Thoracic aorta (tissue), 2 donors: Measurements from ENCODE around the gene RNF212. TPM values are rescaled to one million over a fixed set of nuclear protein-coding genes. Genes with fewer than 3 reads are reported as not detected.

Source experiments
- ATAC-seq: fragments of 150-250 bp; one replicate; pipeline ENCODE4 v1.8.0; 2017; ENCODE audit warnings: low read depth; ENCODE audit not compliant: insufficient number of reproducible peaks, low FRiP score
- DNase-seq: peaks from one replicate; pipeline ENCODE4 v3.0.0-alpha.2; 2020; ENCODE audit warnings: low spot score
- H3K27ac ChIP-seq, 2 donors: fragments of 200-600 bp; sonication (generic); 1 replicate in 1 of 2; 2 replicates in 1 of 2; pipeline ENCODE4 v1.5.1; 2016; ENCODE audit warnings: mild to moderate bottlenecking in 2 of 2, moderate library complexity in 2 of 2
- H3K27me3 ChIP-seq: fragments of 200-600 bp; sonication (generic); replicated peaks from 2 replicates; pipeline ENCODE4 v1.6.0; 2016; ENCODE audit warnings: mild to moderate bottlenecking; ENCODE audit not compliant: insufficient read depth
- H3K36me3 ChIP-seq: fragments of 200-600 bp; sonication (generic); one replicate; pipeline ENCODE4 v1.5.1; 2016
- H3K4me1 ChIP-seq, 2 donors: fragments of 200-600 bp; sonication (generic); 1 replicate in 1 of 2; 2 replicates in 1 of 2; pipeline versions ENCODE4 v1.5.1 to v1.6.0; 2016; ENCODE audit warnings: low read depth in 2 of 2, mild to moderate bottlenecking in 1 of 2; ENCODE audit not compliant: control insufficient read depth in 1 of 2
- H3K4me3 ChIP-seq: fragments of 200-600 bp; sonication (generic); 2 replicates; pipeline ENCODE4 v1.5.1; 2016; ENCODE audit warnings: mild to moderate bottlenecking
- H3K9me3 ChIP-seq: fragments of 200-600 bp; sonication (generic); 2 replicates; pipeline ENCODE4 v1.5.1; 2016
- total RNA-seq, 2 donors: library from RNA; depleted of rRNA; stranded (reverse); fragments of >200 nt; gene quantifications; one replicate each; pipeline versions ENCODE4 v1.1.0 to v1.2.3, GENCODE V29; 2016
- TF ChIP-seq, protein P1 (sequence below): fragments of 200-600 bp; sonication (generic); IDR thresholded peaks from one replicate; pipeline ENCODE4 v1.5.1; 2019; ENCODE audit warnings: antibody characterized with exemption

Gene RNF212
- total RNA-seq, 2 donors from 2014 or later, result 1.2 to 2.4 TPM

DNA sequence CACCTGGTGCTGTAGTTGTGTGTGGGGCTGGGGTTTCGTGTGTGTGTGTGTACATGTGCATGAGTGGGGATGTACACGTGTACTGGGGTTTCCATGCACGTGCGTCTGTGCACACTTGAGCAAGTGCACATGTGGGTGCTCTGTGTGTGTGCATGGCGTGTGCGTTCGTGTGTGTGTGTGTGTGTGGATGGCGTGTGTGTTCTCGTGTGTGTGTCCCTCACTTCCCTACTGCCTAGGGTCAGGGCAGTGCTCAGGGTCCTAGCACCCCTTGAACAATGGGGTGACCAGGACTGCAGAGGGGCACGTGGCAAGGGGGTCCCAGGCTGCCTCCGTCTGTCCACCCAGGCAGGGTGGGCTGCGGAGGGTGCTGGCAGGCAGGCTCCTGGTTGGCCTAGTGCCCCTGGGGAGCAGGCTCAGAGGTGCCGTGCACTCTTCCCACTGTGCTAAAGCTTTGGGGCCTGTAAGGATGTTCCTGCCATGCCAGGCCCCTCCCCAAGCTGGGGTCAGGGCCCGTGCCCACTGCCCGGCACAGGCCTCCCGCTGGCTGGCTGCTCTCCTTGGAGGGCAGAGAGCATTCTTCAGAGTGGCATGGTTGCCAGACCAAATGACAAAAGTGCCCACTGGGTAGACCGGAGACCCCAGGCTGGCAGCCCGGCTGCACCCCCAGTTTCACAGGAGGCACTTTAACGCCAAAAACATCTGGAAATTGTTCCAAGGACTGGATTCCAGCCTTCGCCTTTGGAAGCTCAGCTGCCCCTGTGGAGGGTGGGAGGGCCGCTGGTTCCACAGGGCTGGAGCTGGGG is 72.8 kb downstream of the RNF212 start:
- Histone ChIP-seq H3K9me3 (no peaks in the 10 kb centered on the region), H3K36me3 (no peaks in the 10 kb centered on the region), H3K4me3 (no peak overlapping the region), H3K27ac (peak overlapping the region; percentile 85 to 94), H3K4me1 (peaks cover 60 to 86% of the 10 kb centered on the region in 2 donors), H3K27me3 (no peaks in the 10 kb centered on the region)
- no peak for ATAC-seq
- no peak for DNase-seq
- TF ChIP-seq, protein P1, sequence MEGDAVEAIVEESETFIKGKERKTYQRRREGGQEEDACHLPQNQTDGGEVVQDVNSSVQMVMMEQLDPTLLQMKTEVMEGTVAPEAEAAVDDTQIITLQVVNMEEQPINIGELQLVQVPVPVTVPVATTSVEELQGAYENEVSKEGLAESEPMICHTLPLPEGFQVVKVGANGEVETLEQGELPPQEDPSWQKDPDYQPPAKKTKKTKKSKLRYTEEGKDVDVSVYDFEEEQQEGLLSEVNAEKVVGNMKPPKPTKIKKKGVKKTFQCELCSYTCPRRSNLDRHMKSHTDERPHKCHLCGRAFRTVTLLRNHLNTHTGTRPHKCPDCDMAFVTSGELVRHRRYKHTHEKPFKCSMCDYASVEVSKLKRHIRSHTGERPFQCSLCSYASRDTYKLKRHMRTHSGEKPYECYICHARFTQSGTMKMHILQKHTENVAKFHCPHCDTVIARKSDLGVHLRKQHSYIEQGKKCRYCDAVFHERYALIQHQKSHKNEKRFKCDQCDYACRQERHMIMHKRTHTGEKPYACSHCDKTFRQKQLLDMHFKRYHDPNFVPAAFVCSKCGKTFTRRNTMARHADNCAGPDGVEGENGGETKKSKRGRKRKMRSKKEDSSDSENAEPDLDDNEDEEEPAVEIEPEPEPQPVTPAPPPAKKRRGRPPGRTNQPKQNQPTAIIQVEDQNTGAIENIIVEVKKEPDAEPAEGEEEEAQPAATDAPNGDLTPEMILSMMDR, result no peak

DNA sequence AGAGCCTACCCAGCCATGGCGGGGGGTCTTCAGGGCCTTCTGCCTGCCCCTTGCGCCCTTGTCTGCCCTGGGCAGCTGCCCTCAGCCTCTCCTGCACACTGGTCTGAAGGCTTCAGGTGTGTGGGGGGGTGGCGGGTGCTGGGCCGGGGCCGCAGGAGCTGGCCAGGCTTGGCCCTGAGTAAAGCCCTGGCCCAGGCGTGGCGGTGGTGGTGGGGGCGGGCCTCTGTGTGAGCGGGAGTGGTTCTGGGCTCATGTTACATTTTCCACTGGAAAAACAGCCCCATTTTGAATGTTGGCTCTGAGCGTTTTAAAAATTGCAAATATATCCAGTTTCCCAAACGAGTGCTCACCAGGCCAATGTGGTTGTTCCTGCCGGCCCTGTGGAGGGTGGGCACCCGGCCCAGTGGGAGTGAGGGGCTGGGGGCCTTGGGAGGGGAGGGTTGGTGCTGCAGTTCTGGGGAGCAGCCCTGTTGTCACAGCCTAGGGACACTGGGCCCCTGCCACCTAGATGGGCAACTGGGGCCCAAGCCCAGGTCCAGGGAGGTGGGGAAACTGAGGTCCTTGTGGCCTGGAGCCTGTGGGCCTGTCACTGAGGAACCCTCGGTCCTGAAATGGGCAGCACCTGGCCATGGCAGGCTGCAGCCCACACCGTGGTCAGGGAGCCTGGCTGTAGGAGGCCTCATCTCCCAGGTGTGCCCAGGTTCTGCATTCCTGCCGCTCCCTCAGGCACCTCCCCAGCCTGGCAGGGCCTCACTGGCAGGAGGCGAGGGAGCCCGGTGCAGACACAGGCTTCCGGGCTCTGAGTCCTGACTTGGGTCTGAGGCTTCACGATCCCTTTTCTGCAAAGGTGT is 73.6 kb downstream of the RNF212 start:
- Histone ChIP-seq H3K4me1 (peaks cover 63 to 86% of the 10 kb centered on the region in 2 donors), H3K36me3 (no peaks in the 10 kb centered on the region), H3K27ac (peak overlapping the region; percentile 85 to 94), H3K27me3 (no peaks in the 10 kb centered on the region), H3K9me3 (no peaks in the 10 kb centered on the region), H3K4me3 (no peak overlapping the region)
- TF ChIP-seq, protein P1, result no peak
- no peak for ATAC-seq
- no peak for DNase-seq

DNA sequence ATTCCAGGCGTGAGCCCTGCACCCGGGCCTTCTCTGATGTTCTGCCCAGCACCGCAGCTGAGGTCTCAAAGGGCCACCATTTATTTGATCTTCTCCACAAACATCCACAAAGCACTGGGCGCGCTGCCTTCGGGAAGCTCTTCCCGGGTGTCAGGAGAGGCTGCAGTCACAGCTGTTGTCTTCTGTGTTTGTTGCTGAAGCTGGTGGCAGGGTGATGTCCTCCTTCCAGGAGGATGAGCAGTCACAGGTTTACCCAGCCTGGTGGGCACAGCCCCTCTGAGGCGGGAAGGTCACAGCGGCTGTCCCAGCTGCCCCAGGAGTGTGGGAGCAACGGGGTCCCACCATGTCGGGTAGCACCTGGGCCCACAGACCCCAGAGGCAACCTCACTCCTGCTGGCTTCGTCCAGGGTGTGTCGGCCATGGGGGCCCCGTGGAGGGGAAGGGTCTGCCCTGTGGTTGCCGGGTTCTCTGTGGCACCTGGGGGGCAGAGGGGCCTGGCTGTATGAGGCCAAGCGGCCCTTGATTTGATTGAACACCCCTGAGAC is 74.3 kb downstream of the RNF212 start:
- ATAC-seq (no peak), DNase-seq (no peak)
- Histone ChIP-seq H3K9me3 (no peaks in the 10 kb centered on the region), H3K36me3 (no peaks in the 10 kb centered on the region), H3K27me3 (no peaks in the 10 kb centered on the region), H3K4me3 (no peak overlapping the region), H3K4me1 (peaks cover 61 to 86% of the 10 kb centered on the region in 2 donors), H3K27ac (peak overlapping the region; percentile 85 to 94)
- TF ChIP-seq, protein P1, result no peak

DNA sequence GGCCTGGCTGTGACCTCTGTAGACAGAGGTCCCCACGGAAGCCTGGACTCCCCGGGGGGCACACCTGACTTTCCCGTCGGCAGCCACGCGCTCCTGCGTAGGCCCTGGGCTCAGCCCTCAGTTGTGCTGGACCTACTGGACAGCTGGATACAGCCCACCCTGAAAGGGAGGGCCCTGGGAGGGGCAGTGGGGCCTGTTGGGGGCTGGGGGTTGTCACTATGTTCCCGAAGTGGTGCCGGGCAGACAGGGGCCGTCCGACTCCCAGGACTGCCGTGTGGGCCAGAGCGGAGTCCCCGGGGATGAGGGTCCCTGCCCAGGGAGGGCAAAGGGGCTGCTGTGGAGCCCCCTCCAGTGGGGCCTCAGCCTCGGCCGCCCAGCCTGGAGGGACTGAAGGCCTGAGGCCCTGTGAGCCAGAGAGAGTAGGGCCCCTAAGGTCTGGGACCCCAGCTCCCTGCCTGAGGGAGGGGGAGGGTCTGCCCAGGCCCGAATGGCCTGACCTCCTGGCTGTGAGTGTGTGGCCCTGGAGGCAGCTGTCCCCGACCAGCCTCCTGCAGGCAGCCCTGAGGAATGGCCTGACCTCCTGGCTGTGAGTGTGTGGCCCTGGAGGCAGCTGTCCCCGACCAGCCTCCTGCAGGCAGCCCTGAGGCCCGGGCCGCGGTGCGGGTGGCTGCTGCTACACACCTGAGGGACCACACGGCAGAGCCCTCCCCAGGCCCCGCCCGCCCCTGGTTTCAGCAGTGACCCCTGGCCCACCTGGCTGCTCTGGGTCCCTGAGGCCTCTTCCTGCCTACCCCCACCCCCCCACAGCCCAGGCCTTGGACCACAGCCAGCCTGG is 76.2 kb downstream of the RNF212 start:
- H3K4me3 ChIP-seq, result no peak overlapping the region
- no peaks in the 10 kb centered on the region for H3K9me3 ChIP-seq
- TF ChIP-seq, protein P1, result no peak
- H3K36me3 ChIP-seq, result no peaks in the 10 kb centered on the region
- no peak for ATAC-seq
- DNase-seq, result no peak
- no peaks in the 10 kb centered on the region for H3K27me3 ChIP-seq
- H3K27ac ChIP-seq, result peak overlapping the region; percentile 68 to 85
- H3K4me1 ChIP-seq, result peaks cover 66 to 91% of the 10 kb centered on the region in 2 donors
